ENCODE results near the gene MPST.

DNA sequence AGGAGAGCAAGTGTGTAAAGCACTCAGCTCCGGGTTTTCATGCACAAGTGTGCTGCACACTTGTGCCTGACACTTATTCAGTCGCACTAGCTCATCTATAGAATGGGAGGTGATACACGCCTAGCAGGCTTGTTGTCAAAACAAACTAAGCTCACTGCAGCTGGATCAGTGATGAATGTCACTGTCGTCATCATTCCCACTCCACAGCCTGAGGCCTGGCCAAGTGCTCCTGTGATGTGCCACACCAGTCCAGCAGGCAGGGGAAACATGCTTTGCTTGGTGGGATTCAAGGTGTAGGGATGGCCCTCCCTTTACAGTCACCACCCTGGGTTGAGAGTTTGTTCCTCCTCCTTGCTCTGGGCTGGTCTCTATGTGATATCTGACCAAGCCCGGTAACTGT, 6.8 kb downstream of the MPST start:
- TF ChIP-seq ZNF384 (IDR thresholded peaks at IDR 0.05), result no peak
- TF ChIP-seq BHLHE40 (IDR thresholded peaks at IDR 0.05; ENCODE audit: borderline replicate concordance), result no peak
- TF ChIP-seq FOXM1 (IDR thresholded peaks at IDR 0.05; ENCODE audit: borderline replicate concordance), result no peak
- no peak for TF ChIP-seq L3MBTL2 (conservative IDR thresholded peaks at IDR 0.05)
- TF ChIP-seq ELF4 (IDR thresholded peaks at IDR 0.05), result no peak
- TF ChIP-seq FOXA1 (IDR thresholded peaks at IDR 0.05), result no peak
- TF ChIP-seq, protein P1, sequence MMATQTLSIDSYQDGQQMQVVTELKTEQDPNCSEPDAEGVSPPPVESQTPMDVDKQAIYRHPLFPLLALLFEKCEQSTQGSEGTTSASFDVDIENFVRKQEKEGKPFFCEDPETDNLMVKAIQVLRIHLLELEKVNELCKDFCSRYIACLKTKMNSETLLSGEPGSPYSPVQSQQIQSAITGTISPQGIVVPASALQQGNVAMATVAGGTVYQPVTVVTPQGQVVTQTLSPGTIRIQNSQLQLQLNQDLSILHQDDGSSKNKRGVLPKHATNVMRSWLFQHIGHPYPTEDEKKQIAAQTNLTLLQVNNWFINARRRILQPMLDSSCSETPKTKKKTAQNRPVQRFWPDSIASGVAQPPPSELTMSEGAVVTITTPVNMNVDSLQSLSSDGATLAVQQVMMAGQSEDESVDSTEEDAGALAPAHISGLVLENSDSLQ (IDR thresholded peaks at IDR 0.05), result no peak
